HCT116 (cell line): ENCODE data around the gene SLC5A4. TPM values are rescaled to one million over a fixed set of nuclear protein-coding genes. Genes with fewer than 3 reads are reported as not detected.

Experiments
- ATAC-seq: fragments of 200-7000 bp; cut with Tn5 transposase; 2 replicates; pipeline ENCODE4 v1.9.1; 2020; ENCODE audit warnings: mild to moderate bottlenecking, moderate library complexity
- BruUV-seq: library from RNA; stranded (reverse); fragments of 400-500 nt; replicated peaks from 2 replicates; lab custom pipeline; 2021; lab: Mats Ljungman, UMichigan
- CTCF ChIA-PET: fragments of 300-600 bp; sonication (Branson Sonifier 250); formaldehyde crosslinking; loops from one replicate; lab custom pipeline; 2021; ENCODE audit warnings: antibody characterized with exemption; lab: Charles Lee
- POLR2A ChIA-PET: fragments of 300-600, 350-600 bp; sonication (Branson Sonifier 250); formaldehyde crosslinking; loops from one replicate; lab custom pipeline; 2021; ENCODE audit warnings: antibody characterized with exemption; lab: Charles Lee
- RAD21 ChIA-PET, 2 experiments: fragments of 300-600 bp; sonication (Branson Sonifier 250); formaldehyde crosslinking; loops; one replicate each; lab custom pipeline; 2023; ENCODE audit warnings: low total read pairs in 2 of 2; ENCODE audit not compliant: uncharacterized antibody in 2 of 2, unreplicated experiment in 2 of 2, low non-redundant PET in 1 of 2; lab: Charles Lee
- DNase-seq: peaks from one replicate; pipeline ENCODE4 v3.0.0-alpha.2; 2010; ENCODE audit warnings: low read depth, low spot score
- H2AFZ ChIP-seq: fragments of 200-600 bp; shearing (Covaris generic), sonication (generic); 2 replicates; pipeline ENCODE4 v1.6.1; 2017; ENCODE audit warnings: low read depth, mixed run types, mixed read lengths, antibody characterized with exemption, low read length; ENCODE audit not compliant: poor library complexity, severe bottlenecking
- H3K27ac ChIP-seq: 2 replicates; pipeline ENCODE4 v1.5.1; 2012; ENCODE audit warnings: low read depth, low read length
- H3K27me3 ChIP-seq: fragments of 200-600 bp; sonication (generic); 2 replicates; pipeline ENCODE4 v1.6.1; 2016; ENCODE audit warnings: mixed run types, low read length, mixed read lengths; ENCODE audit not compliant: insufficient read depth
- H3K36me3 ChIP-seq, 2 experiments: fragments of 200-500 bp in 1 of 2; fragments of 200-600 bp in 1 of 2; sonication (Bioruptor generic) in 1 of 2; sonication (generic) in 1 of 2; 2 replicates each; pipeline versions ENCODE4 v1.5.1 to v1.6.1; 2014 to 2016; ENCODE audit warnings: low read length in 2 of 2, inconsistent platforms in 1 of 2, mixed read lengths in 1 of 2, mixed run types in 1 of 2; ENCODE audit not compliant: insufficient read depth in 2 of 2, control insufficient read depth in 1 of 2
- H3K4me1 ChIP-seq, 2 experiments: fragments of 200-600 bp in 1 of 2; sonication (generic) in 1 of 2; 2 replicates each; pipeline versions ENCODE4 v1.5.1 to v1.6.1; 2012 to 2017; ENCODE audit warnings: low read length in 2 of 2, inconsistent platforms in 1 of 2, mild to moderate bottlenecking in 1 of 2, mixed read lengths in 1 of 2, mixed run types in 1 of 2, moderate library complexity in 1 of 2; ENCODE audit not compliant: insufficient read depth in 2 of 2, control insufficient read depth in 1 of 2
- H3K4me2 ChIP-seq: fragments of 200-600 bp; sonication (generic); 2 replicates; pipeline ENCODE4 v1.6.1; 2017; ENCODE audit warnings: mixed run types, low read length, mixed read lengths
- H3K4me3 ChIP-seq, 2 experiments: fragments of 200-600 bp in 1 of 2; sonication (generic) in 1 of 2; replicated peaks in 1 of 2; 2 replicates each; pipeline ENCODE4 v1.5.1; 2011 to 2016; ENCODE audit warnings: low read length in 2 of 2, control low read depth in 1 of 2, low read depth in 1 of 2, mild to moderate bottlenecking in 1 of 2, mixed read lengths in 1 of 2, mixed run types in 1 of 2
- H3K79me2 ChIP-seq: fragments of 200-600 bp; sonication (generic); 2 replicates; pipeline ENCODE4 v1.6.1; 2017; ENCODE audit warnings: mild to moderate bottlenecking, mixed run types, low read length, moderate library complexity, mixed read lengths; ENCODE audit not compliant: insufficient read depth
- H3K9ac ChIP-seq: fragments of 200-600 bp; sonication (generic); 2 replicates; pipeline ENCODE4 v1.6.1; 2016; ENCODE audit warnings: low read length, mixed read lengths
- H3K9me2 ChIP-seq: fragments of 200-600 bp; sonication (generic), shearing (Covaris generic); 2 replicates; pipeline ENCODE4 v1.6.1; 2017; ENCODE audit warnings: mixed run types, mild to moderate bottlenecking, moderate library complexity; ENCODE audit not compliant: insufficient read depth
- H3K9me3 ChIP-seq, 2 experiments: fragments of 200-500 bp in 1 of 2; fragments of 200-600 bp in 1 of 2; sonication (Bioruptor generic) in 1 of 2; sonication (generic) in 1 of 2; 2 replicates each; pipeline ENCODE4 v1.6.1; 2014 to 2017; ENCODE audit warnings: low read length in 2 of 2, mixed read lengths in 2 of 2, inconsistent platforms in 1 of 2, low read depth in 1 of 2, mild to moderate bottlenecking in 1 of 2, mixed run types in 1 of 2, moderate library complexity in 1 of 2; ENCODE audit not compliant: control insufficient read depth in 1 of 2, insufficient read depth in 1 of 2
- H4K20me1 ChIP-seq: fragments of 200-600 bp; sonication (generic), shearing (Covaris generic); 2 replicates; pipeline ENCODE4 v1.6.1; 2017; ENCODE audit warnings: mixed run types, mild to moderate bottlenecking, moderate library complexity; ENCODE audit not compliant: insufficient read depth
- ELF1 ChIP-seq: IDR thresholded peaks from 2 replicates; pipeline ENCODE4 v1.6.1; 2012; ENCODE audit warnings: low read depth, borderline replicate concordance
- EZH2phosphoT487 ChIP-seq: fragments of 200-600 bp; IDR thresholded peaks from 2 replicates; pipeline ENCODE4 v1.6.1; 2018; ENCODE audit warnings: antibody characterized with exemption, borderline replicate concordance
- FOSL1 ChIP-seq: IDR thresholded peaks from 2 replicates; pipeline ENCODE4 v1.6.1; 2012; ENCODE audit warnings: low read depth
- JUND ChIP-seq: IDR thresholded peaks from 2 replicates; pipeline ENCODE4 v1.6.1; 2012
- POLR2A ChIP-seq: IDR thresholded peaks from 2 replicates; pipeline ENCODE4 v1.7.0; 2011; ENCODE audit warnings: borderline replicate concordance; ENCODE audit not compliant: insufficient read depth, insufficient read length; ENCODE audit errors: extremely low read depth
- SIN3A ChIP-seq: IDR thresholded peaks from 2 replicates; pipeline ENCODE4 v1.6.1; 2012; ENCODE audit warnings: low read depth
- SP1 ChIP-seq: IDR thresholded peaks from 2 replicates; pipeline ENCODE4 v1.6.1; 2012; ENCODE audit warnings: low read depth
- SRF ChIP-seq: IDR thresholded peaks from 2 replicates; pipeline ENCODE4 v1.6.1; 2012; ENCODE audit warnings: low read depth
- TCF7L2 ChIP-seq: IDR thresholded peaks from 2 replicates; pipeline ENCODE4 v1.7.0; 2011; ENCODE audit warnings: borderline replicate concordance, inconsistent platforms; ENCODE audit not compliant: insufficient read depth, insufficient read length; ENCODE audit errors: extremely low read depth
- ZFX ChIP-seq: fragments of 450-650 bp; IDR thresholded peaks from 2 replicates; pipeline ENCODE4 v1.6.1; 2017
- ZNF274 ChIP-seq: fragments of 200-500 bp; sonication (Bioruptor generic); IDR thresholded peaks from 2 replicates; pipeline ENCODE4 v1.6.1; 2014; ENCODE audit warnings: mild to moderate bottlenecking, low read depth, low read length, inconsistent platforms
- intact Hi-C: fragments of 100-400 bp; cut with micrococcal nuclease; formaldehyde crosslinking; loops from 2 replicates; pipeline ENCODE4 v1.10.0; 2022
- total RNA-seq: library from RNA; stranded (reverse); gene quantifications from one replicate; pipeline ENCODE4 v1.2.1, GENCODE V29; 2021; ENCODE audit not compliant: unreplicated experiment
- TF ChIP-seq, protein P1 (sequence below), 3 experiments: fragments of 200-600 bp in 1 of 3; sonication (generic) in 1 of 3; IDR thresholded peaks in 2 of 3; conservative IDR thresholded peaks in 1 of 3; 2 replicates each; pipeline ENCODE4 v1.5.1; 2012 to 2017; ENCODE audit warnings: low read depth in 2 of 3, low read length in 2 of 3, antibody characterized with exemption in 1 of 3, borderline replicate concordance in 1 of 3, control low read depth in 1 of 3, mild to moderate bottlenecking in 1 of 3, mixed read lengths in 1 of 3, mixed run types in 1 of 3, moderate library complexity in 1 of 3; ENCODE audit not compliant: insufficient read depth in 1 of 3
- TF ChIP-seq, protein P2 (sequence below): IDR thresholded peaks from 2 replicates; pipeline ENCODE4 v1.6.1; 2011; ENCODE audit warnings: mild to moderate bottlenecking, low read length, moderate library complexity; ENCODE audit not compliant: insufficient replicate concordance; ENCODE audit errors: extremely low read depth
- TF ChIP-seq, protein P3 (sequence below): IDR thresholded peaks from 2 replicates; pipeline ENCODE4 v1.6.1; 2012; ENCODE audit warnings: low read depth
- TF ChIP-seq, protein P4 (sequence below): IDR thresholded peaks from 2 replicates; pipeline ENCODE4 v1.6.1; 2012

The SLC5A4 gene
- total RNA-seq, 1 experiment from 2014 or later = 0.22 TPM

DNA sequence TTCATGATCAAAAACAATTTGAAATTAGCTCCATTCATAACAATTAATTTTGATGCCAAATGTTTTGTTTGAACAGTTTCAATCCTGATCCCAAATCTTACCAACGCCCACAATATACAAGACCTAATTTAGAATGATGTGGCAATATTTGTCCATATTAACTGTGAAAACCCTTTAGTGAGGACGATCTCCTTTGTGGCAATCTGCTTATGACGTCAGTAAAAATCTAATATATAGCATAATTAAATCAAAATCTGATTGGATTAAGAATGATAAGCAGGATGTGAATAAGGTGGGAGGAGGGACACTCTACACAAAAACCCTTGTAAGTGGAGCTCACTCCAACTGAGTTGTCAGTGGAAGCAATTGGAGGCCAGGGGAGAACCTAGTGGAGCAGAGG is 11.9 kb upstream of the SLC5A4 start:
- Histone ChIP-seq H3K79me2 (no peaks in the 10 kb centered on the region), H3K27me3 (no peaks in the 10 kb centered on the region), H3K9me3 (no peaks in the 10 kb centered on the region), H3K4me3 (no peak overlapping the region), H3K4me2 (no peak overlapping the region), H3K4me1 (peaks cover 3 to 5% of the 10 kb centered on the region in 2 experiments; a peak in 2 of 4 replicates), H3K36me3 (no peaks in the 10 kb centered on the region; a peak in 1 of 4 replicates), H4K20me1 (no peaks in the 10 kb centered on the region), H3K9ac (no peak overlapping the region), H3K9me2 (no peaks in the 10 kb centered on the region), H2AFZ (no peak overlapping the region), H3K27ac (no peak overlapping the region)
- TF ChIP-seq ZFX = no peak
- TF ChIP-seq JUND = no peak
- TF ChIP-seq SIN3A = no peak
- TF ChIP-seq, protein P1, sequence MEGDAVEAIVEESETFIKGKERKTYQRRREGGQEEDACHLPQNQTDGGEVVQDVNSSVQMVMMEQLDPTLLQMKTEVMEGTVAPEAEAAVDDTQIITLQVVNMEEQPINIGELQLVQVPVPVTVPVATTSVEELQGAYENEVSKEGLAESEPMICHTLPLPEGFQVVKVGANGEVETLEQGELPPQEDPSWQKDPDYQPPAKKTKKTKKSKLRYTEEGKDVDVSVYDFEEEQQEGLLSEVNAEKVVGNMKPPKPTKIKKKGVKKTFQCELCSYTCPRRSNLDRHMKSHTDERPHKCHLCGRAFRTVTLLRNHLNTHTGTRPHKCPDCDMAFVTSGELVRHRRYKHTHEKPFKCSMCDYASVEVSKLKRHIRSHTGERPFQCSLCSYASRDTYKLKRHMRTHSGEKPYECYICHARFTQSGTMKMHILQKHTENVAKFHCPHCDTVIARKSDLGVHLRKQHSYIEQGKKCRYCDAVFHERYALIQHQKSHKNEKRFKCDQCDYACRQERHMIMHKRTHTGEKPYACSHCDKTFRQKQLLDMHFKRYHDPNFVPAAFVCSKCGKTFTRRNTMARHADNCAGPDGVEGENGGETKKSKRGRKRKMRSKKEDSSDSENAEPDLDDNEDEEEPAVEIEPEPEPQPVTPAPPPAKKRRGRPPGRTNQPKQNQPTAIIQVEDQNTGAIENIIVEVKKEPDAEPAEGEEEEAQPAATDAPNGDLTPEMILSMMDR (IDR thresholded peaks at IDR 0.05 in 2 of 3, conservative IDR thresholded peaks at IDR 0.05 in 1 of 3; ENCODE audit: borderline replicate concordance in 1 of 3, insufficient read depth in 1 of 3, low read depth in 2 of 3, low read length in 2 of 3) = no peak
- no peak for TF ChIP-seq SRF
- TF ChIP-seq, protein P2, sequence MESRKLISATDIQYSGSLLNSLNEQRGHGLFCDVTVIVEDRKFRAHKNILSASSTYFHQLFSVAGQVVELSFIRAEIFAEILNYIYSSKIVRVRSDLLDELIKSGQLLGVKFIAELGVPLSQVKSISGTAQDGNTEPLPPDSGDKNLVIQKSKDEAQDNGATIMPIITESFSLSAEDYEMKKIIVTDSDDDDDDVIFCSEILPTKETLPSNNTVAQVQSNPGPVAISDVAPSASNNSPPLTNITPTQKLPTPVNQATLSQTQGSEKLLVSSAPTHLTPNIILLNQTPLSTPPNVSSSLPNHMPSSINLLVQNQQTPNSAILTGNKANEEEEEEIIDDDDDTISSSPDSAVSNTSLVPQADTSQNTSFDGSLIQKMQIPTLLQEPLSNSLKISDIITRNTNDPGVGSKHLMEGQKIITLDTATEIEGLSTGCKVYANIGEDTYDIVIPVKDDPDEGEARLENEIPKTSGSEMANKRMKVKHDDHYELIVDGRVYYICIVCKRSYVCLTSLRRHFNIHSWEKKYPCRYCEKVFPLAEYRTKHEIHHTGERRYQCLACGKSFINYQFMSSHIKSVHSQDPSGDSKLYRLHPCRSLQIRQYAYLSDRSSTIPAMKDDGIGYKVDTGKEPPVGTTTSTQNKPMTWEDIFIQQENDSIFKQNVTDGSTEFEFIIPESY = no peak
- TF ChIP-seq ELF1 = no peak
- no peak for TF ChIP-seq EZH2phosphoT487
- TF ChIP-seq TCF7L2 = no peak
- TF ChIP-seq FOSL1 = no peak
- TF ChIP-seq, protein P3, sequence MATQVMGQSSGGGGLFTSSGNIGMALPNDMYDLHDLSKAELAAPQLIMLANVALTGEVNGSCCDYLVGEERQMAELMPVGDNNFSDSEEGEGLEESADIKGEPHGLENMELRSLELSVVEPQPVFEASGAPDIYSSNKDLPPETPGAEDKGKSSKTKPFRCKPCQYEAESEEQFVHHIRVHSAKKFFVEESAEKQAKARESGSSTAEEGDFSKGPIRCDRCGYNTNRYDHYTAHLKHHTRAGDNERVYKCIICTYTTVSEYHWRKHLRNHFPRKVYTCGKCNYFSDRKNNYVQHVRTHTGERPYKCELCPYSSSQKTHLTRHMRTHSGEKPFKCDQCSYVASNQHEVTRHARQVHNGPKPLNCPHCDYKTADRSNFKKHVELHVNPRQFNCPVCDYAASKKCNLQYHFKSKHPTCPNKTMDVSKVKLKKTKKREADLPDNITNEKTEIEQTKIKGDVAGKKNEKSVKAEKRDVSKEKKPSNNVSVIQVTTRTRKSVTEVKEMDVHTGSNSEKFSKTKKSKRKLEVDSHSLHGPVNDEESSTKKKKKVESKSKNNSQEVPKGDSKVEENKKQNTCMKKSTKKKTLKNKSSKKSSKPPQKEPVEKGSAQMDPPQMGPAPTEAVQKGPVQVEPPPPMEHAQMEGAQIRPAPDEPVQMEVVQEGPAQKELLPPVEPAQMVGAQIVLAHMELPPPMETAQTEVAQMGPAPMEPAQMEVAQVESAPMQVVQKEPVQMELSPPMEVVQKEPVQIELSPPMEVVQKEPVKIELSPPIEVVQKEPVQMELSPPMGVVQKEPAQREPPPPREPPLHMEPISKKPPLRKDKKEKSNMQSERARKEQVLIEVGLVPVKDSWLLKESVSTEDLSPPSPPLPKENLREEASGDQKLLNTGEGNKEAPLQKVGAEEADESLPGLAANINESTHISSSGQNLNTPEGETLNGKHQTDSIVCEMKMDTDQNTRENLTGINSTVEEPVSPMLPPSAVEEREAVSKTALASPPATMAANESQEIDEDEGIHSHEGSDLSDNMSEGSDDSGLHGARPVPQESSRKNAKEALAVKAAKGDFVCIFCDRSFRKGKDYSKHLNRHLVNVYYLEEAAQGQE = no peak
- TF ChIP-seq ZNF274 = no peak
- TF ChIP-seq, protein P4, sequence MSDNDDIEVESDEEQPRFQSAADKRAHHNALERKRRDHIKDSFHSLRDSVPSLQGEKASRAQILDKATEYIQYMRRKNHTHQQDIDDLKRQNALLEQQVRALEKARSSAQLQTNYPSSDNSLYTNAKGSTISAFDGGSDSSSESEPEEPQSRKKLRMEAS = no peak
- no peak for TF ChIP-seq SP1
- TF ChIP-seq POLR2A = no peak
- RAD21 ChIA-PET = no interaction called here
- ATAC-seq (no peak), DNase-seq (no peak)
- intact Hi-C loops = loop anchor here (2.0 to 5.0 kb wide), 2 partner anchors 164 to 290 kb away; no protein-coding TSS in a partner anchor
- POLR2A ChIA-PET = no interaction called here
- no TSS peak for BruUV-seq
- CTCF ChIA-PET = interaction anchor here (1.5 to 2.5 kb wide), 8 partner anchors 8 to 296 kb away, joined by 3 to 13 read pairs (median 11); partner anchors contain the start of gene SLC5A4
